GM18909 (cell line): ENCODE results near the gene UPB1.

Source experiments
- ATAC-seq: cut with Tn5 transposase; IDR thresholded peaks from one replicate; pipeline ENCODE4 v1.9.1; 2021; ENCODE audit warnings: mild to moderate bottlenecking; ENCODE audit not compliant: unreplicated experiment, poor library complexity

The UPB1 gene

GRCh38 chr22:24555165-24556039 is 60.3 kb downstream of the UPB1 start, which contains the start of gene SNRPD3:
Gene SNRPD3, plus strand, starts transcription at chr22:24555999. Its CDS starts 1,676 bp downstream, at chr22:24557675.
- peak; percentile 78 for ATAC-seq

- no peak for ATAC-seq
These were observed 64.3 kb downstream of the UPB1 start for GRCh38 chr22:24559471-24559870.

GRCh38 chr22:24563246-24563645 is 68.1 kb downstream of the UPB1 start:
- no peak for ATAC-seq

- no peak for ATAC-seq
These were observed 69.4 kb downstream of the UPB1 start for GRCh38 chr22:24564376-24565058.

- ATAC-seq: no peak
These were observed 69.9 kb downstream of the UPB1 start for GRCh38 chr22:24565077-24565476.

- no peak for ATAC-seq
These were observed 71.9 kb downstream of the UPB1 start for GRCh38 chr22:24566899-24567511.

GRCh38 chr22:24567668-24568067 is 72.5 kb downstream of the UPB1 start:
- no peak for ATAC-seq

- no peak for ATAC-seq
These were observed 76.1 kb downstream of the UPB1 start for GRCh38 chr22:24571266-24571665.

- no peak for ATAC-seq
These were observed 81.6 kb downstream of the UPB1 start for GRCh38 chr22:24576778-24577177.
